CD4-positive, alpha-beta T cell treated with Interleukin-1 beta for 1 hour (primary cell): ENCODE measurements around the gene MIER2.
"Not testable (repeated sequence)": the region's sequence is repeated elsewhere in the genome, so short reads cannot be mapped to it uniquely, and the experiment has no call there.

Source experiments
- DNase-seq, 2 donors: peaks; one replicate each; pipeline ENCODE4 v3.0.0-alpha.2; 2020 to 2022

The MIER2 gene

GRCh38 chr19:355536-355935 is 10.9 kb upstream of the MIER2 start:
- DNase-seq, result not testable (repeated sequence)

DNA sequence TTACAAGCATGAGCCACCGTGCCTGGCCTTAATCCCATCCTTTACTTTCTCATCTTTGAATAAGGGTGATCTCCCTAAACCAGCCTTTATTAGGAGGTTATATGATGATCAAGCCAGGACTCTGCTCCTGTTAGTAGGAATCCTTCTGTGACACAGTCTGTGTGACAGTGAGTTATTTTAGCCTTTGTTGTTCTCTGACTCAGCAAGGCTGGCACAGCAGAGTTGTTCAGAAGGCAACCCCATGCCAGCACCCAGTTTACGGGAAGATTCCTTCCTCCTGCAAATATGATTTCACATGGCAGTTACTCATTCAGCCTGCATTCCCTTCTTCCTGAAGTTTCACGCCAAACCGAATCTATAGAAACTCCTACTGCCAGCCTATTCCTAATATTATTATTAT is 10.5 kb upstream of the MIER2 start:
- DNase-seq, result no peak

DNA sequence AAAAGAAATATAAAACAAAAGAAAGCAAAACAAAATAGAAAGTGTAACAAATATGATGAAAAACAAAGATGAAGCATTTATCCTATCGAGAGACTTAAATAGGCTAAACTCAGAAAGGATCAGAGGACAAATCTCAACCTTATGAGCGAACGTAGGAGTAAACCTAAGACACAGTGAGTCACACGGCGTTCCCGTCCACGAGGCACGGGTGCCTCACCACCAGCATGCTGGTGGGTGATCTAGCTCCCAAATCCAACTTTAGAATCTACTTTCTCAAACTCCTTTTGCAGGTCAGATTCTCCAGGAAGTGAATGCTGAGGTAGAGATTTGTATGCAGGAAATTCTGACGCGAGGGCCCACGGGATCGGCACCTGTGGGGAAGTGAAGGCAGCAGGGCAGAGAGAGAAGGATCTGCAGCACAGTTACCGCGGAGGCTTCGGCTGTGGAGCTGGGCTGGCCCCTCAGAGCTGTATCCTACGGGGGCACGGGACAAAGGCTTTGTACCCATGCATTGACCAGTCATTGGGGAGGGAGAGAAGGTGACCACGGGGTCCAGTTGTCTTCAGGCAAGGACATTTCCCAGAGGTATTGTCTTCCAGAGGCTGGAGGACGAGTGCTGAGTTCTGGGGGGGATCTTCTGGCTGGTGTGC is 7.5 kb upstream of the MIER2 start:
- no peak for DNase-seq

DNA sequence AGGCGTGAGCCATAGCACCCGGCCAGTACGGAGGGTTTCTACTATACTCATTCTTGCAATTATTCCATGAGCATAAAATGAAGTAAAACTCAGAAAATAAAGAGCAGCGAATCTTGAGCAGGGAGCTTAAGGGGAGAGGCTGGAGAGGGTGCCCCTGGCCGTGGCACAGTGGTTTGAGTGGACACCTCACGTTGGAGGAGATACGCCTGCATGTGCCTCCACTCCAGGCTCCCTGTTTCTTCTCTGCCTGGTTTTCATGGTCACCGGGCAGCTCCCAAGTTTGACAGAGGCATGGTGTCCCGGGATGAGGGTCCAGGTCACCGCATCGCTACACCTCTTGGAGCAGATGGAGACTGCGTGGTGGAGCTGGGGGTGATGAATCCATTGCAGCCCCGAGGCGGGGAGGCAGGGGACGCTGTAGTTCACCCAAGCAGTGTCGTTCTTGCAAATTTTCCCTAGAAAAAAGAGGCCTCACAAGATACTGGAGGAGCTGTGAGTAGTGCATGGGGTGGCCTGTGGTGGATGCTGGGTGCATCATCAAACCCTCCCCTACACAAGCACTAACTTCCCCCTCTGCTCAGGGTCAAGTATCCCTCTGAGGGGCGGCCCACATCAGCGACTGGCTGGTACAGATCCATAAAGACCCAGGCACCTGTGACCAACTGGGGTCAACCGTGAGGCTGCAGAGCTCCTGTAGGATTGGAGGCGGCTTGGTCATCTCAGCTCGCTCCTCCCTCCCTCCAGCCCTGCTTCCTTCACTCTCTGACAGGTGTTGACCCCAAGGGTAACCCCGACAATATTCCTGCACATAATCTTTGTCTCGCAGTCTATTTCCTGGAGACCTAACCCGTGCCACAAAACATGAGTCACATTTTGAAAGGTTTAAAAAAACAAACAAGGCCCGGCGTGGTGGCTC is 3.6 kb upstream of the MIER2 start:
- DNase-seq, result no peak

GRCh38 chr19:345320-345879 is 804 bp upstream of the MIER2 start:
- no peak for DNase-seq

- peak in 1 of 2 donors; percentile 5 for DNase-seq
Observed at GRCh38 chr19:343941-344624, 513 bp downstream of the MIER2 start.

DNA sequence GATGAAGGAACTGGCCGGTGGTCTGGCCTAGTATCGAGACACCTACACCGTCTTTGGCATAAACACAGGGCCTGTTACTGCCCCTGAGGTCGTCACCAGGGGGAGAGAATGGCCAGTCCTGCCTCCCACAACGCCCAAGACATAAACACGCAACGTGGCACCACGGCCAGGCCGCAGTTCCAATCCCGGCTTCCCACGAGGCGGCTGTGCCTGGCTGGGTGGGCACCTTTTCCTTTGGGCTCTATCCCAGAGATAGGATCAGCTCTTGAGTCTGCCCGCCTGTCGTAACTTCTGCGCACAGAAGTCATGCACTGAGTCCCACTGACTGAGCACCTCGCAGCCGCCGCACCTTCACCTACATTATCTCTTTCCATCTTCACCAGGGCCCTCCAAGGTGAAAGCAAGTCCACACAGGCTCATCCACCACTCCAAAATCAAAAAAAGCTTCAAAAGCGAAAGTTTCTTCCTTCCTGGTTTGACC is 1.1 kb downstream of the MIER2 start:
- DNase-seq, result peak in 1 of 2 donors; percentile 27

GRCh38 chr19:342801-343421 is 1.7 kb downstream of the MIER2 start:
- peak in 1 of 2 donors; percentile 43 for DNase-seq

- DNase-seq, result no peak
Observed at GRCh38 chr19:342128-342455, 2.5 kb downstream of the MIER2 start.

GRCh38 chr19:341386-342127 is 3.0 kb downstream of the MIER2 start:
- no peak for DNase-seq

DNA sequence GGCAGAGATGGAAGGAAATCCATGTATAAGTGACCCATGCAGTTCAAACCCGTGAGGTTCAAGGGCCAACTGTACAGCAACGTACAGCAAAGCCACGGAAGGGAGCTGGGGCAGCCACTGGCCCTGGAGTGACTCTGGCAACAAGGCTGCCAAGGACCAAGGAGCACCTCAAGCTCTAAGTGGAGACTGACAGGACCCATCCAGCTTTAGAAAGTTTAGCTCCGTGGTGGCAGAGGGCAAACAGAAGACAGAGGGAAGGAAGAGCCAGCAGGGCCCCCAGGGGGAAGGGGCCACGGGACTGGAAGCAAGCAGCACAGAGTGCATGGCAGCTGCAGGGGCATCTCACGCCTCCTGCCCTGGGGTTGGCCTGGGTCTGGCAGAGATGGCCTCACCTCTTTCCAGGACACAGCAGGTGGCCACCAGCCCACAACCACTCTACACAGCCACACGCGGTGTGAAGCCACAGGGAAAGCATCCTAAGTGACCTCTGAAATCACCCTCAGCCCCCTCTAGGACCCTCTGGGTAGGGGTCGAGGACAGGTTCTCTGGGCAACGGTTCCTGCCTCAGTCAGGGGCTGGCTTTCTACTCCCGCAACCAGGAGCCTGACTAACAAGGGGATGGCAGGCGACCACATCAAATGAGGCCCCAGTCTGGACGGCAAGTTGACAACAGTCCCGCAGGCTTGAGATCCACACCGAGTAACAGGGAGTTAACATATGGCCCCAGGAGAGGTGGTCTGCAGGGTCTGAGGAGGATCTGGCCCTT is 3.8 kb downstream of the MIER2 start:
- no peak for DNase-seq

GRCh38 chr19:339262-339887 is 5.2 kb downstream of the MIER2 start:
- no peak for DNase-seq

- DNase-seq, result no peak
Observed at GRCh38 chr19:338421-338820, 6.2 kb downstream of the MIER2 start.

DNA sequence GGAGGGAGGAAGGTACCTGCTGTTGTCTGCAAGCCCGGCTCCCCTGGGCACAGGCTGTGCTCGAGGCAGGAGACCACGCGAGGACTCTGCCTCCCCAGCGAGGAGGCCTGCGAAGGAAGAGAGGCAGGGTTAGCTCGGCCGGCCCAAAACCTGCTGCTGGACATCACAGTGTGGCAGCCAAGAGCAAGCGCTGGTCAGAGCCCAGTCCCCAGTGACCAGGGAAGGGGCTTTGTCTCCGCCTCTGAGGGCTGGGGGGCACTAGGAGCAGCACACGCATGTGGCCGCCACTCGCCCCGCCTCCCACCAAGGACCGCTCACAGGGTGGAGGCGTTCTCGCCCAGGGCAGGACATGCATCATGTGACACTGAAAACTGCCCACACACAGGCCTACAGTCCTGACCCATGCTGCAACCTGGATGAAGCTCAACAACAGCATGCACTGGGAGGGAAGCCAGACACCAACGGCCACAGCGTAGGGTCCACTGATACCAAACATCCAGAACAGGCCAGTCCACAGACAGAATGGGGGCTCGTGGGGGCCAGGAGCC is 8.5 kb downstream of the MIER2 start:
- no peak for DNase-seq

GRCh38 chr19:335486-336066 is 9.0 kb downstream of the MIER2 start:
- DNase-seq, result no peak

DNA sequence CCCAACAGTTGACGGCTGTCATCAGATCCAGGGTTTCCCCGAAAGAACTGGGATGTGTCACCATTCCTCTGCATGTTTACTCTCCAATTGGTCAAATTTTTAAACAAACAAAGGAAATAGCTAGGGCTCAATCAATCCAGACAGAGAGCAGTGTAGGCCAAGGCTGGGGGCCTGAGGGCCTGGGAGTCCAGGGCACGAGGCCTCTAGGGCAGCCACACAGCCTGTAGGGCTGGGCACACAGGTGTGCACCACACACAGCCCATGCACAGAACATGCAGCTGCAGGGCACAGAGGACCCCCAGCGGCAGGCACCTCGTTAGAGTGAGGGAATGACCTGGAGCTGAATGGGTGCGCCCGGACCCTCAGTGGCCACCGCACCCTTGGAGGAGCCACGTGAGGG is 9.5 kb downstream of the MIER2 start:
- no peak for DNase-seq

GRCh38 chr19:334296-335071 is 10.1 kb downstream of the MIER2 start:
- DNase-seq, result no peak

GRCh38 chr19:330503-330902 is 14.1 kb downstream of the MIER2 start:
- no peak for DNase-seq

DNA sequence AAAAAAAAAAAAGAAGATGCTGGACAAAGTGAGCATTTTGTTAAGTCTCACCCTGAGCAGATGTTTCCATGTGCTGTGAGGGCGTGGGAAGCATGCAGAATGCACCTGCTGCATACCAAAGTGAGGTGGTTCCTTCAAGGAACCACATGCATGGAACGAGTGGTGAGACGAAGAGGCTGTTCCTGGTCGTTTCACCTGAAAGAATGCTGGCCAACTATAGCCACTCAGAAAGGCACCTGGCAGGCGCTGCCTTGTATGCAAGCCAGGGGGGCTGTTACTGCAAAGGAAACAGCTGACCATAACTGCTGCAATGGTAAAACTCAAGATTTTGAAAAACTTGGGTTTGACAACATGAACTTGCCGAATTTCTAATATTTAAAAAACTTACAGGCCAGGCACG is 14.7 kb downstream of the MIER2 start:
- no peak for DNase-seq
